Upper lobe of left lung (tissue), 4 donors: ENCODE results near the gene DLK1.

Experiments
- EP300 ChIP-seq, 4 donors: sonication (generic); formaldehyde crosslinking; IDR thresholded peaks; one replicate each; pipeline ENCODE4 v1.5.1; 2017; ENCODE audit warnings: antibody characterized with exemption in 4 of 4, control low read depth in 2 of 4
- POLR2A ChIP-seq, 4 donors: fragments of 450-650 bp; IDR thresholded peaks; one replicate each; pipeline ENCODE4 v1.5.1; 2016 to 2017; ENCODE audit warnings: antibody characterized with exemption in 4 of 4, mild to moderate bottlenecking in 2 of 4
- POLR2AphosphoS5 ChIP-seq, 2 donors: sonication (generic); formaldehyde crosslinking; IDR thresholded peaks; one replicate each; pipeline ENCODE4 v1.5.1; 2017; ENCODE audit warnings: antibody characterized with exemption in 2 of 2
- TF ChIP-seq, protein P1 (sequence below), 6 experiments: fragments of 450-650 bp in 4 of 6; fragments of 200-600 bp in 2 of 6; sonication (generic) in 2 of 6; IDR thresholded peaks; one replicate each; pipeline ENCODE4 v1.5.1; 2016 to 2019; ENCODE audit warnings: antibody characterized with exemption in 6 of 6

DNA sequence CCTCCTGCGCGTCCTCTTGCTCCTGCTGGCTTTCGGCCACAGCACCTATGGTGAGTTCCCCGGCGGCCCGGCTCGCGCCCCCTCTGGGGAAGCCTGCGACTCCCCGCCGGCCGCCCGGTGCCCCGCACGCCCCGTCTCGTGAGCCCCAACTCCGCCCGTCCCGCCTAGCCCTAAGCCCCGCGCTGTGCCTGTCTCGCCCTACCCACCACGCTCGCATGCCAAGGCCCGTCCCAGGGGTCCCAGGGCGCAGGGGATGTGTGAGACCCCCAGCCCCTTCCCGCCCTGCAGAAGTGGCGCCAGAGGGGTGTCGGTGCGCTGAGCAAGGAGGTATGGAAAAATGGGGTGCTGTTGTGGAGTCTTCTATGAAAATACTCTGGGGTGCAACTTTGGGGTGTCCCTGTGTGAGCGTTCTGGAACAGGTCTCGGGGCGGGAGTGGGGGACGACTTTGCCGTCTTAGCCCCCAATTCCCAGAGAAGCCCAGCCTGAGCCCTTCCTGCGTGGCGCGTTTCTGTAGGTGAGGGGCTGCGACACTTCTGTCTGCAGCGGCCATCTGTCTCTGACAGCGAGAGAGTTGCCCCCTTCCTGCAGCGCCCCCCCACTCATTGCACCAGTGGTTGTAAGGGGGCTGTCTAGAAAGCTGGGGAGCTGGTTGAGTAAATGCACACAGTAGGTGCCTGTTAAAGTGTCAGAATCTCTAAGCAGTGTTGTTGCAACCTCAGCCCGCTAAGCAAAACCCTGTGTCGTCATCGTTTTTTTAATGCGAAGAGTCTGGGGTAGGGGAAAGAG, 587 bp downstream of the DLK1 start:
- TF ChIP-seq, protein P1, sequence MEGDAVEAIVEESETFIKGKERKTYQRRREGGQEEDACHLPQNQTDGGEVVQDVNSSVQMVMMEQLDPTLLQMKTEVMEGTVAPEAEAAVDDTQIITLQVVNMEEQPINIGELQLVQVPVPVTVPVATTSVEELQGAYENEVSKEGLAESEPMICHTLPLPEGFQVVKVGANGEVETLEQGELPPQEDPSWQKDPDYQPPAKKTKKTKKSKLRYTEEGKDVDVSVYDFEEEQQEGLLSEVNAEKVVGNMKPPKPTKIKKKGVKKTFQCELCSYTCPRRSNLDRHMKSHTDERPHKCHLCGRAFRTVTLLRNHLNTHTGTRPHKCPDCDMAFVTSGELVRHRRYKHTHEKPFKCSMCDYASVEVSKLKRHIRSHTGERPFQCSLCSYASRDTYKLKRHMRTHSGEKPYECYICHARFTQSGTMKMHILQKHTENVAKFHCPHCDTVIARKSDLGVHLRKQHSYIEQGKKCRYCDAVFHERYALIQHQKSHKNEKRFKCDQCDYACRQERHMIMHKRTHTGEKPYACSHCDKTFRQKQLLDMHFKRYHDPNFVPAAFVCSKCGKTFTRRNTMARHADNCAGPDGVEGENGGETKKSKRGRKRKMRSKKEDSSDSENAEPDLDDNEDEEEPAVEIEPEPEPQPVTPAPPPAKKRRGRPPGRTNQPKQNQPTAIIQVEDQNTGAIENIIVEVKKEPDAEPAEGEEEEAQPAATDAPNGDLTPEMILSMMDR (IDR thresholded peaks at IDR 0.05) = no peak
- TF ChIP-seq POLR2AphosphoS5 (IDR thresholded peaks at IDR 0.05) (no peak), EP300 (IDR thresholded peaks at IDR 0.05) (no peak), POLR2A (IDR thresholded peaks at IDR 0.05) (no peak)
